ENCODE measurements around the gene DBNDD1.

DNA sequence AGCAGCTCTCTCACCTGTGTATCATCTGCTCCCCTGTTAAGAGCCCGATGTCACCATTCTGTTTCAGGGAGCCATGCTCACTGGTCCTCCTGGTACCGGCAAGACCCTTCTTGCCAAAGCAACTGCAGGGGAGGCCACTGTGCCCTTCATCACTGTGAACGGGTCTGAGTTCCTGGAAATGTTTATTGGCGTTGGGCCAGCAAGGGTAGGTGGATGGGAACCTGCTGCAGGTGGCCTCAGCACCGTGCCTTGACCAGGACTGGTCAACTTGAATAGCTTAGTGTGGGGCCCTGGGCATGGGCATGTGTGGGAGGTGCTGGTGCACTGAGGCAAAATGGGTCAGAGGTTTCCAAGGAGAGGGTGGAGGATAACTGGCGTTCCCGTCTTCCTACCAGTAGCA, 28.5 kb downstream of the DBNDD1 start:
- TF ChIP-seq, protein P1, sequence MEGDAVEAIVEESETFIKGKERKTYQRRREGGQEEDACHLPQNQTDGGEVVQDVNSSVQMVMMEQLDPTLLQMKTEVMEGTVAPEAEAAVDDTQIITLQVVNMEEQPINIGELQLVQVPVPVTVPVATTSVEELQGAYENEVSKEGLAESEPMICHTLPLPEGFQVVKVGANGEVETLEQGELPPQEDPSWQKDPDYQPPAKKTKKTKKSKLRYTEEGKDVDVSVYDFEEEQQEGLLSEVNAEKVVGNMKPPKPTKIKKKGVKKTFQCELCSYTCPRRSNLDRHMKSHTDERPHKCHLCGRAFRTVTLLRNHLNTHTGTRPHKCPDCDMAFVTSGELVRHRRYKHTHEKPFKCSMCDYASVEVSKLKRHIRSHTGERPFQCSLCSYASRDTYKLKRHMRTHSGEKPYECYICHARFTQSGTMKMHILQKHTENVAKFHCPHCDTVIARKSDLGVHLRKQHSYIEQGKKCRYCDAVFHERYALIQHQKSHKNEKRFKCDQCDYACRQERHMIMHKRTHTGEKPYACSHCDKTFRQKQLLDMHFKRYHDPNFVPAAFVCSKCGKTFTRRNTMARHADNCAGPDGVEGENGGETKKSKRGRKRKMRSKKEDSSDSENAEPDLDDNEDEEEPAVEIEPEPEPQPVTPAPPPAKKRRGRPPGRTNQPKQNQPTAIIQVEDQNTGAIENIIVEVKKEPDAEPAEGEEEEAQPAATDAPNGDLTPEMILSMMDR (conservative IDR thresholded peaks at IDR 0.05; ENCODE audit: low read depth, low read length) = no peak
- no peak for TF ChIP-seq EZH2 (IDR thresholded peaks at IDR 0.05; ENCODE audit: borderline replicate concordance, low read depth, low read length, poor library complexity, severe bottlenecking)
